ENCODE measurements around the gene PCSK9.

GRCh38 chr1:55006931-55007330 lies 32.4 kb upstream of the PCSK9 start:
- TF ChIP-seq CTCF (IDR thresholded peaks at IDR 0.05) (no peak), POLR2AphosphoS5 (IDR thresholded peaks at IDR 0.05) (no peak)
